Bronchial epithelial cell (primary cell): Measurements from ENCODE around the gene HIF1A. TPM values are rescaled to one million over a fixed set of nuclear protein-coding genes. Genes with fewer than 3 reads are reported as not detected.

Experiments used
- DNase-seq: peaks from one replicate; pipeline ENCODE4 v3.0.0-alpha.2; 2010; ENCODE audit warnings: low read depth
- FAIRE-seq: peaks from 2 replicates; lab custom pipeline; 2011; peaks lifted over from hg19 to GRCh38; lab: Jason Lieb, UNC
- H3K27me3 ChIP-seq: 2 replicates; pipeline ENCODE4 v1.5.1; 2011; ENCODE audit warnings: low read length; ENCODE audit not compliant: control insufficient read depth, insufficient read depth
- H3K36me3 ChIP-seq: 2 replicates; pipeline ENCODE4 v1.5.1; 2011; ENCODE audit warnings: low read length; ENCODE audit not compliant: control insufficient read depth, insufficient read depth
- H3K4me3 ChIP-seq: 2 replicates; pipeline ENCODE4 v1.5.1; 2011; ENCODE audit warnings: mild to moderate bottlenecking, low read depth, low read length, control low read depth
- CTCF ChIP-seq: IDR thresholded peaks from 2 replicates; pipeline ENCODE4 v1.5.1; 2011; ENCODE audit warnings: mild to moderate bottlenecking, moderate library complexity, low read length, control low read depth, inconsistent platforms; ENCODE audit not compliant: insufficient read depth, severe bottlenecking
- total RNA-seq: library from RNA; depleted of rRNA; stranded (reverse); fragments of >200 nt; gene quantifications from 2 replicates; pipeline ENCODE4 v1.2.1, GENCODE V29; 2014

HIF1A gene
- total RNA-seq, 1 donor from 2014 or later = 220 TPM

GRCh38 chr14:61716956-61717355 lies 21.6 kb downstream of the HIF1A start:
- FAIRE-seq = no peak
- DNase-seq = no peak
- no peak overlapping the region for H3K4me3 ChIP-seq
- H3K36me3 ChIP-seq = peaks cover 4% of the 10 kb centered on the region
- no peaks in the 10 kb centered on the region for H3K27me3 ChIP-seq
- no peak for TF ChIP-seq CTCF

- Histone ChIP-seq H3K27me3 (no peaks in the 10 kb centered on the region), H3K36me3 (peaks cover 7% of the 10 kb centered on the region), H3K4me3 (no peak overlapping the region)
- FAIRE-seq = no peak
- no peak for DNase-seq
- no peak for TF ChIP-seq CTCF
Measured at GRCh38 chr14:61718039-61718438, 22.7 kb downstream of the HIF1A start.

- FAIRE-seq (no peak), DNase-seq (no peak)
- H3K4me3 ChIP-seq = no peak overlapping the region
- TF ChIP-seq CTCF = no peak
- peaks cover 10% of the 10 kb centered on the region for H3K36me3 ChIP-seq
- H3K27me3 ChIP-seq = no peaks in the 10 kb centered on the region
Measured at GRCh38 chr14:61719344-61720293, 24.3 kb downstream of the HIF1A start.

GRCh38 chr14:61720294-61720661 lies 25.0 kb downstream of the HIF1A start:
- FAIRE-seq (no peak), DNase-seq (no peak)
- Histone ChIP-seq H3K4me3 (no peak overlapping the region), H3K27me3 (no peaks in the 10 kb centered on the region), H3K36me3 (peaks cover 10% of the 10 kb centered on the region)
- no peak for TF ChIP-seq CTCF

- DNase-seq = peak; percentile 31
- FAIRE-seq = no peak
- TF ChIP-seq CTCF = no peak
- Histone ChIP-seq H3K36me3 (peaks cover 10% of the 10 kb centered on the region), H3K4me3 (no peak overlapping the region), H3K27me3 (no peaks in the 10 kb centered on the region)
Measured at GRCh38 chr14:61720741-61721140, 25.4 kb downstream of the HIF1A start.
